ENCODE measurements around the gene XCR1.
"Not testable (repeated sequence)": the region's sequence is repeated elsewhere in the genome, so short reads cannot be mapped to it uniquely, and the experiment has no call there.

XCR1 gene

GRCh38 chr3:46027021-46027705, at the start of gene XCR1:
Gene XCR1 (minus strand): TSS chr3:46027483. CDS start chr3:46021947, 5,536 bp downstream.
- DNase-seq = no peak

- no peak for DNase-seq
Measured at GRCh38 chr3:46076606-46077005, 49.3 kb upstream of the XCR1 start.

- no peak for DNase-seq
Measured at GRCh38 chr3:46075816-46076215, 48.5 kb upstream of the XCR1 start.

GRCh38 chr3:46071222-46071858, 44.1 kb upstream of the XCR1 start:
- no peak for DNase-seq

DNA sequence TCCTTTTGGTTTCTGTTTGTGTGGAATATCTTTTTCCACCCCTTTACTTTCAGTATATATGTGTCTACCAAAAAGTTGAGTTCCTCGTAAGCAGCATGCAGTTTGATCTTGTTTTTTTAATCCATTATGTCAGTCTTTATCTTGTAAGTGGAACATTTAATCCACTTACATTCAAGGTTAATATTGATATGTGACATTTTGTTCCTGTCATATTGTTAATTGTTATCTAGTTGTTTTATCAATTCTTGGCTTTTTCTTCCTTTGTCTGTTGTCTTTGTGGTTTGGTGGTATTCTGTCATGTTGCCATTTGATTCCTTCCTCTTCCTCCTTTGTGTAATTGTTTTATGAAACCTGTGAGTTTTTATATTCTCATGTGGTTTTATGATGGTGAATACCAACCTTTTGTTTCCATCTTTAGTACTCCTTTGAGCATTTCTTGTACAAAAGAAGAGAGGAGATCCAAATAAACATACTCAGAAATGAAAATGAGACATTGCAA, 43.4 kb upstream of the XCR1 start:
- no peak for DNase-seq

DNA sequence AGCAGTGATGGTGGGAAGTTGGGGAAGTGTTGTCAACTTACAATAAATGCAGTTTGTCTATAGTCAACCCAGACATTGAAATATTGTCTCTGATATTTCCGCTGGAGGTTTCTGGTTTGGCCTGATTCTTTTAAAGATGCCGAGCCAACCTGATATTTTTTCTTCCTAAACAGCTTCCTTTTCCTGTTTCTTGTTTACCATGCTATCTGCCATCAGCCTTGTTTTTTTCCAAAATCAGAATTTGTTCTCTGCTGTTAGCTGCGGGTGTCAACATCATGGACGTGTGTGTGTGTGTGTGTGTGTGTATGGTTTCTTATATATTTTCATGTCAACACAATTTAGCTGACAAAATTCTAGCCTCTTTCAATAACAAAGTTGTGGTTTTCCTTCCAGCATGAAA, 41.2 kb upstream of the XCR1 start:
- DNase-seq = no peak

- DNase-seq = no peak
Measured at GRCh38 chr3:46067401-46067800, 40.1 kb upstream of the XCR1 start.

GRCh38 chr3:46065750-46066256, 38.5 kb upstream of the XCR1 start:
- no peak for DNase-seq

DNA sequence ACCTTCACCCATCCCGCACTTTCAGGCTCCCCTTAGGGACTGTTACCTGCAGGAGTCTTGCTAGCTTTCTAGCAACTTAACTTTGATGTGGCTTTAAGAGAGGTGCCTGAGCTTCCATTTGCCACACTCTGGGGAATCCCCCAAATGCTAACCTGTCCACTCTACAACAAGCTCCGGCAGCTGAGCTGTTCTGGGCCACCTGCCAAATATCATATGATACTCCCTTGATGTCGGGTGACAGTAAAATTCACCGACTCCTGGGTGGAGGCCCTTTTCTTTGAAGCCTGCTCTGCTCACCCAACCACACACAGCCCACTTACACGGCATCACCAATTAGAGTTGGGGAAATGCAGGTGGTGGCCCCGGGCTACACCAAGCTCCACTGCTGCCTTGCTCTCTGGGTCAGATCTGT, 38.0 kb upstream of the XCR1 start:
- no peak for DNase-seq

DNA sequence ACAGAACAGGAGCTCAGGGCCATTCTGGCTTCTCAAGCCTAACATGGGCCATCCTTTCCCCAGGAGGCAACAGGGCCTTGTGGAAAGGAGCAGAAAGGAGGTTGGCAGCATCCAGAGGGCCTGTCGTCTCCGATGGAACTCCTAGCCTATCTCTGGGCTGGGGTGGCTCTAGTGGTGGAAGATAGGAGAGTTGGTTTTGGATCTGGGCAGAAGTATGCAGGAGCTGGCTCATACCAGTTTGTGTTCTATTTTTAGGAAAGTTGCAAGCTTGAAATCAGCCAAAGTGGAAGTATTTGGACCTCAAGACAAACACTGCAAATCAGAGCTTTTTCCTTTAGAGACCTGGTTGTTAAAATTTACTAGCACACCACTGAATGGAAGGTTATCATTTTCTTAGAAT, 35.4 kb upstream of the XCR1 start:
- DNase-seq = no peak

DNA sequence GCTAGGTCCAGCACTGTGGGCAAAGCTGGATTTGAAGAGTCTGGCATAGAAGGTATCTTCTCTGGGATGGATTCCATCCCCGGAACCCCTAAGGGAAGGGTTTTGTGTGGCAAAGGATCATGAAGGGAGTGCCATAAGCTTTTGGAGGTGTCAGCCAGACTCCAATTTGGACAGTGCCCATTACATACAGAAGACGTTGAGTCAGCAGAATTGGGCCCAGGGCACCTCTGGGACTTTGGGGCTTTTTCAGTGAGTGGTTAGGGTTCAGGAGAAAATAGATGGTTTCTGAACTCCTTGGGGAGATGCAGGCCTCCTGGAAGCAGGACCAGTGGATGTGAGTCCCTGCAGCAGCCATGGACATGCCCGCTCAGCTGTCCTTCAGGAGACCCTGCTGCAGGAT, 34.6 kb upstream of the XCR1 start:
- DNase-seq = no peak

GRCh38 chr3:46061108-46061720, 33.9 kb upstream of the XCR1 start:
- DNase-seq = no peak

DNA sequence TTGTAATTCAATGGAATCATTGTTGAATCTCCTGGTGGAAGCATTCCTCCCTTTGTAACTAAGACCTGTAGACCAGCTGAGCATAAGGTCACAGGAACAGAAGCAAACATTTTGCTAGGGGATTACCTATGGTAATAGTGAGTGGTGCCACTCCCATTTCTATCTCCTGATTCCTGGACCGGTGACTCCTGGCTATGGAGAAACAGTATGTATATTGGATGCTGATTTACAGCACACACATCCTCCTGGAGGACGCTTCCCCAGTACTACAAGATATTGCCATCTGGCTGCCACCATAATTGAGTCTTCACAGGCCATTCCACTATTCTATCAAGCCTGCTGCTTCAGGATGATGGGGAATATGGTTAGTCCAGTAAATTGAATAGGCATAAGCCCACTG, 33.3 kb upstream of the XCR1 start:
- no peak for DNase-seq

GRCh38 chr3:46059432-46059831, 32.1 kb upstream of the XCR1 start:
- no peak for DNase-seq

DNA sequence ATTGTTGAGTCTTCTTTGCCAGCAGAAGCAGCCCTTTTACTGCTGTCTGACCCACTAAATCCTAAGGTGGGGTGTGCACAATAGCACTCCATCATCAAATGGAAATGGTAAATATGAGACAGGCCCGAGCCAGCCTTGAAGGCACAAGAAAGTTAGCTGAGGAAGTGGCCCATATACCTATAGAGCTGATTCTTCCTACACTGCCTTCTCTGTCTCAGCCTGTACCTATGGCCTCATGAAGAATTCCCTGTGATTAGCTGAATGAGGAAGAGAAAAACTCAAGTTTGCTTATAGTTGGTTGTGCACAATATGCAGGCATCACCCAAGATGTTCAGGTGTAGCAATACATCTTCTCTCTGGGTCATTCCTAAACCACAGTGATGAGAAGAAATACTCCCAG, 31.7 kb upstream of the XCR1 start:
- no peak for DNase-seq

DNA sequence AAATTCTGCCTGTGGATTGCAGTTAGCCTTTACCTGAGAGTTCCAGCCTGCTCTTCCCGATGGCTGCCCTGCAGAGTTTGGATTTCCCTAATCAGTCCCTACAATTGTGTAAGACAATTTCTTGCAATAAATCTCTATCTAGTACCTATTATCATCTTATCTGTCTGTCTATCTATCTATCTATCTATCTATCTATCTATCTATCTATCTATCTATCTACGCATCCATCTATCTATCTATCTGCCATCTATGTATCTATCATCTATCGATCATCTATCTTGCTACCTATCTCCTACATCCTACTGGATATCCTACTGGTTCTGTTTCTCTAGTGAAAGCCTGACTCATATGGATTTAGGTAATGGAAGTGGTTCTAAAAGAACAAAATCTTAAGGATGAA, 30.4 kb upstream of the XCR1 start:
- no peak for DNase-seq

DNA sequence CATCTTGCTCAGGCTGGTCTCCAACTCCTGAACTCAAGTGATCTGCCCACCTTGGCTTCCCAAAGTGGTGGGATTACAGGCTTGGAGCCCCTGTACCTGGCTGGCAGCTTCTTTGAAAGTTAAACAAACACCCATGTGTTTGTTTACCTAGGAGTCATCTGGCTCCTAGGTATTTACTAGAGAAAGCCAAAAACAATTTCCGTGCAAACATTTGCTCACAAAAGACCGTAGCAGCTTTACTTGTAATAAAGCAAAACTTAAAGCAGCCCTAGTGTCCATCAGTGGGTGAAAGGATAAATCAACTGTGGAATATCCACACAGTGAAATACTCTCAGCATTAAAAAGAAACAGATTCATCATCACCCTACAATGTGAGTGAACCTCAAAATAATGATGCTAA, 29.4 kb upstream of the XCR1 start:
- no peak for DNase-seq

GRCh38 chr3:46053761-46054515, 26.7 kb upstream of the XCR1 start:
- not testable (repeated sequence) for DNase-seq

- not testable (repeated sequence) for DNase-seq
Measured at GRCh38 chr3:46053265-46053664, 26.0 kb upstream of the XCR1 start.

DNA sequence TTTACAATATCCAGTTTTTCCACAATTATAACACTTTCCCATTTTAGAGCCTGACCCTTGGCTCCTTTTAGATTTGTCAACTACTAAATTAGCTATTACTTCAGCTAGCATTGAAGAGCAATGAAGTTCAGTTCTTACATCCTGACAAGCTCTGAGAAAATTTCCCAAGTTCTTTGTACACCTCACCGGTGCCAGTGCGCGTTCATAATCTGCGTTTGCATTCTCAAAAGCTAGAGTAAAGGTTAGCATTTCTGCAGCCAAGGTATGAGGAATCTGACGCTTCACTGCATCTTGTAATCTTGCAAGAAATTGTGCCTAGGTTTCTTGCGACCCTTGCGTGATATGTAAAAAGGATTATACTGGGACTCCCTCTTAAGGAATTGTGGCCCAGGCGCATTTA, 25.2 kb upstream of the XCR1 start:
- DNase-seq = no peak

DNA sequence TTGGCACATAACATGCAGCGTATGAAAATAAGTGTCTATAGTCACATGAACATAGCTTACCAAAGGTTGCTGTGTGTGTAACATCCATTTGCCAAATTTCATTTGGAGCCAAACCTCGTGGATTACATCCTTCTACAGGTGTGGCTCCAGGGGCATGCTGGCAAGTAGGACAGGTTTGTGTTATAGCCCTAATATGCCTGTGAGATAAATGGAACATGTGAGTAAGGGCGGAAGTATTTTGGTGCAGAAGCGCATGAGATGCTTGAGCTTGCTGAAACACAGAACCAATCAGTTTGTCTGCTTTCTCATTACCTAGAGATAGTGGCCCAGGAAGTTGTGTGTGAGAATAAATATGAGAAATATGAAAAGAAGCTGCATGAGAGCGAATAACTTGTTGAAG, 21.8 kb upstream of the XCR1 start:
- DNase-seq = no peak

- not testable (repeated sequence) for DNase-seq
Measured at GRCh38 chr3:46046231-46046630, 18.9 kb upstream of the XCR1 start.

DNA sequence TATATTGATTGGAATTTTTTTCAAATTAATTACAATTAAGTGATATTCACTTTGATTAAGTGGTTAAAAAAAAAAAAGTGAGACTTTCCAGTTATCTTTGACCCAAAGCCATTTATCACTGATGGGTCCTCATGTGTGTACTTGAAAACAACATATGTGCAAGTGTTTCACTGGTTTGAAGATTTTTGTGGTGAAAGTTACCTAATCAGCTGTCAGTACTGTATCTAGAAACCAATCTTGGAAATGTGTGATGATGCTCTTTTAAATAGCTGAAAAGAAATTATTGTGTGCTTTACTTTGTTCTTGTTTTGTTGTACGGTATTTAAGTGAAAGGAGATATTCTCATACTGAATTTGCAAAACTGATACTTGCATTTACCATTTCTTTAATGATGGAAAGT, 11.6 kb upstream of the XCR1 start:
- DNase-seq = no peak
